HG03108 (cell line): ENCODE results near the gene TRIM47.
"Not testable (repeated sequence)": the region's sequence is repeated elsewhere in the genome, so short reads cannot be mapped to it uniquely, and the experiment has no call there.

ENCODE experiments used
- ATAC-seq: cut with Tn5 transposase; IDR thresholded peaks from one replicate; pipeline ENCODE4 v1.9.1; 2021; ENCODE audit warnings: moderate library complexity; ENCODE audit not compliant: unreplicated experiment

The TRIM47 gene

DNA sequence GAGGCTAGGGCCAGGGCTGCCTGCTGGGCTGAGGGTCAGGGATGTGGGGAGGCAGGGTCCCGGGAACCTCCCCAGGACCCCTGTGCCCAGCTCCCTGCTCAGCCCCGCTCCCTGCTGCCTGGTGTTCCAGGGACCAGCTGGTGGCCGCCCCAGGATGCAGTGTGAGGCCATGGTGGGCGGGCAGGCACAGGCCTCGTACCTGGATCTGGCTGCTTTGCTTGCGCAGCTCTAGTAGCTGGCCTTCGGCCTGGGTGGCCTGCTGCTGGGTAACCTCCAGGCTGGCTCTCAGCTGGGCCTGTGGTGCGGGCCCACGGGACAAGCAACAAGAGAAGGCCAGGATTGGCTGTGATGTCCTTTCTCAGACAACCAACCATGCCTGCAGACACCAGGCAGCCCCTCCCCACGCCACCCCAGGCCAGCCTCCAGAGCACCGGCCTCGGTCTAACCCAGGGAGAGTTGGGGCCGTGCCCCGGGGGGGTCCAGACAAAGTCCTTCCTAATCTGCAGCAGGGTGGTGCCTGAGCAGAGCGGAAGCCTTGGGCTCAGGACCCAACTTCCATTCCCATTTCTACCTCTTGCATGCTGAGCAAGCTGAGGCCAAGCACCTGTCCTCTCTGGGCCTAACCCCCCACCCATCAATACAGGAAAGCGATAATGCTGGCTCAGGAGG, 14.3 kb upstream of the TRIM47 start:
- ATAC-seq = no peak

DNA sequence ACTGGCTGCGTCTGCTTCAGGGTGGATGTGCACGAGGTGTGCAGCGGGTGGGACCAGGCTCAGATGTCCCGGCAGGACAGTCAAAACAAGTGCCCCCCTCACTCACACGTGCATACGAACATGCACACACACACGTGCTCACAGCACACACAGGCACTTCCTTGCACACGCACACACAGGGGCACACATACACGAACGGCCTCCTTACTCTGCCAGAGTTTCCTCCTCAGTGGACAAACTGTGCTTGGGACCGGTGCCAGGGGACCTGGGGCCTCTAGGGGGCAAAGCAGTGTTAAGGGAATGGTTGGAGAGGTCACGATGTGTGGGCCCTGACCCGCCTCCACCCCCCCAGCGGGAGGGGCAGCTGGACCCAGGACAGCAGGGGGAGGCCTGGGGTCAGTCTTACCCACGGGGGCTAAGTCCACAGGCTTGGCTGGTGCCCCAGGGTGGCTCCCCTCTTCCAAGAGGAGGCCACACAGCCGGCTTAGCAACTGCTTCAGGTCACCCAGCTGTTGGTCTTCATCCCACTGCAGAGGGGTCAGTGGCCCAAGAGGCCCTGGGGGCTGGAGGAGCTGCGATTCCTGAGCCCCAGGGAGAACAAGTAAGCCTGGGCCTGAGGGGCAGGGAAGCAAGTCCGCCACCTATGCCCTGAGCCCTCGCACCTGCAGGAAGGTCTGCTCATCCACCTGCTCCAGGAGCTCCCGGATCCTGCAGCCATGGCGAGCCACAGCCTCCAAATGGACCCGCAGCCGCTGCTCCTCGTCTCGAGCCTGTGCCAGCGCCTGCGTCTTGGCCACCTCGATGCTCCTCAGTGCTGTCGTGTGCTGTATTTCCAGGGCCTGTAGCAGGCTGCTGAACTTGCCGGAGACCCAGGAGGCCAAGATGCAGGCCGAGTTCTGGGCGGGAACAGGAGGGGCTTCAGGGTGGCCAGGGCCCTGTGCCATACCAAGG, 13.5 kb upstream of the TRIM47 start:
- ATAC-seq = no peak

DNA sequence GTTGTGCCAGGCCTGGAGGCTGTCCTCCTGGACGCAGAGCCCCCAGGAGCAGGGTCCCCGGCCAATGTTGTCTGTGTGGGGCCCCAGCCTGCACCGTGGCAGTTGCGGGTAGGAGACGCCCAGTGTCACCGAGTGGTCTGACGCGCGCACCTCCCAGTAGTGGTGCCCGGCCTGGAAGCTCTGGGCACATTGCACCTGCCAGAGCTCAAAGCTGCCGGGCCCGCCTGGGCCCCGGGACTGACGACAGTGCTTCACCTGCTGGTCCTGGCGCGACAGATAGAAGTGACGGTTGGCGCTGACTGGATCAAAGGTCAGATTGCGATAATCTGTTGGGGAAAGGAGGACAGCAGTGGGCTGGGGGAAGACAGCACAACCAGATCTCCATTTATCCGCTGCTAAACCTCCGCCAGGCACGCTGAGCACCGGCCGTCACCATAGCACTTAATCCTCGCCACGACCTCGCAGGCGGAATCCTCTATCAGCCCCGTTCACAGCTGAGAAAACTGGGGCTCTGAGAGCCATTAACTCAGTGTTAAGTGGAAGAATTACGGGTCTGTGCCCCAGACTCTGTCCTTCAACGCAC, 12.7 kb upstream of the TRIM47 start:
- no peak for ATAC-seq

DNA sequence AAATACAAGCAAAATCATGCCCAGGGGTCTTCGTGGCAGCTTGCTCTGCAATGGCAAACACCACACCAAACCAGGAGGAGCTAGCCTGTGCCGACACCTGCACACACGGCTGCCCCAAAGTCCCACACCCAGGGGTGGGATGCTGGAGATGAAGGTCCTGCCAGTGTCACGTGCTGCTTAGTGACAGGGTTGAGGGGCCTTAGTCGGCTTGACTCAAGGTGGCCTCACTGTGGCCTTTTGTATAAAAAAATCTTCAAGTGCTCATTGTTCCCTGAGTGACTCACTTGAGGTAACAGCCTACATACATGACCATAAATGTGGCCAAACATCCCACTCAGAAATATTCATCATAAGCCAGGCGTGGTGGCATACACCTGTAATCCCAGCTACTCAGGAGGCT, 11.1 kb upstream of the TRIM47 start:
- ATAC-seq = no peak

DNA sequence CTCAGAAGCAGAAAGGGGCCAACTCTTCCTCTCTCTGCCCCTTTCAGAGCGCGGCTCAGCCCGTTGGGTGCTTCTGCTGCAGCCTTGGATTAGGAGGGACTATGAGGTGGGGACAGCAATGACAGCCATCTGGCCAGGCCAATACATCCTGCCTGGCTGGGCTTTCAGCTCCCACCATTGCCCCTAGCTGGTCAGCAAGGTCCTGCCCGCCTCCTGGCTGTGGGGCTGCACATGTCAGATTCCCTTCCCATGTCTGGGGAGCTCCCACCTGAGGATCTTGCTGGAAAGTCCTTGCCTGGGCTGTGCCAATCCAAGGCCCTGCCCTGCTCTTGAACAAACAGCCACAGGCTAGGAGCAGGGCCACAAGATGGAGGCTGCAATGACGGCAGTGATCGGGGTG, 10.1 kb upstream of the TRIM47 start:
- no peak for ATAC-seq

DNA sequence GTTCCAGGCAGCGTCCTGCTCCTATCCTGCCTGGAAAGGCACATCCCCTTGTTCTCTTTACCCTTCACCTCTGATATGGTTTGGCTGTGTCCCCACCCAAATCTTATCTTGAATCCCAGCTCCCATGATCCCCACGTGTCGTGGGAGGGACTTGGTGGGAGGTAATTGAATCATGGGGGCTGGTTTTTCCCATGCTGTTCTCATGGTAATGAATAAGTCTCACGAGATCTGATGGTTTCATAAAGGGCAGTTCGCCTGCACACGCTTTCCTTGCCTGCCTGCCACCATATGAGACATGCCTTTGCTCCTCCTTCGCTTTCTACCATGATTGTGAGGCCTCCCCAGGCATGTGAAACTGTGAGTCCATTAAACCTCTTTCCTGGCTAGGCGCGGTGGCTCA, 7.5 kb upstream of the TRIM47 start:
- not testable (repeated sequence) for ATAC-seq

DNA sequence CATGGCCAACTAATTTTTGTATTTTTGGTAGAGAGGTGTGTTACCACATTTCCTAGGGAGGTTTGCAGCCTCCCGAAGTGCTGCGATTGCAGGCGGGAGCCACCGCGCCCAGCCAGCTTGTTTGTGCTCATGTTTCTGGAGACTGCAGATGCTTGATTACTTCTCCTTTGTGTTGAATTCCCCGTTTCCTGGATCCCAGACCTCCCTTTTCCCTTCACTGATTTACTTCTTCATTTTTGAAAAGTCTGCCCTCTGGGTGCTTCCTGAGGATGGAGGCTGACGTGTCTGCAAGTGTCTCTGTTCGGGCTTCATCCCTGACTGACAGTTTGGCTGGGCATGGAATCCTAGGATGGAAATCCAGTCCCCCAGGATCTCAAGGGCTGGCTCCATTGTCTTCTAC, 7.0 kb upstream of the TRIM47 start:
- ATAC-seq = no peak

DNA sequence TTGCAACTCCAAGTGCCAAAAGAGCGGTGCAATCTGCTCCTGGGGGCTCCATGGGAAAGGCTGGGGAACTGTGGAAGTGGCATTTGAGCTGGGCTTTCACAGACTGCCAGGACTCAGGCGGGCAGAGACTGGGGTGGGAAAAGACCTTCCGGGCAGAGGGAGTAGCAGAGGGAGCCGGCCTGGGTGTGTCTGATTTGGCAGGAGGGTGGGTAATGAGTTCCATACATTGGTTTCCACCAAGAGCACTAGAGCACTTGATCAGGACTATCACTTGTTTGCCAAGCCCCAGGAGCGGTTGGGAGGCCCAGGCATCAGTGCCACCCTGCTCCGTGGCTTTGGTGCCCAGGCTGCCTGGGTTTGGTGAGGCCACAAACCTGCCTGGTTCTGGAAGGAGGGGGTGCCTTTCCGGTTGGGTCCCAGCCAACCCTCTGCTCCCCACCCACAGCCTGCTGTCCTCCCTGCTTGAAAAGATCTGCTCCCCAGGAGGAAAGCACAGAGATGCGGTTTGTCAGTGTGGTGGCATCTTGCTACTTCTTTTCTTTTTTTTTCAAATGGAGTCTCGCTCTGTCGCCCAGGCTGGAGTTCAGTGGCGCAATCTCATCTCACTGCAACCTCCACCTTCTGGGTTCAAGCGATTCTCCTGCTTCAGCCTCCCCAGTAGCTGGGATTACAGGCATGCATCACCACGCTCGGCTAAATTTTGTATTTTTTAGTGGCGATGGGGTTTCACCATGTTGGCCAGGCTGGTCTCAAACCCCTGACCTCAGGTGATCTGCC, 3.5 kb upstream of the TRIM47 start:
- ATAC-seq = no peak

DNA sequence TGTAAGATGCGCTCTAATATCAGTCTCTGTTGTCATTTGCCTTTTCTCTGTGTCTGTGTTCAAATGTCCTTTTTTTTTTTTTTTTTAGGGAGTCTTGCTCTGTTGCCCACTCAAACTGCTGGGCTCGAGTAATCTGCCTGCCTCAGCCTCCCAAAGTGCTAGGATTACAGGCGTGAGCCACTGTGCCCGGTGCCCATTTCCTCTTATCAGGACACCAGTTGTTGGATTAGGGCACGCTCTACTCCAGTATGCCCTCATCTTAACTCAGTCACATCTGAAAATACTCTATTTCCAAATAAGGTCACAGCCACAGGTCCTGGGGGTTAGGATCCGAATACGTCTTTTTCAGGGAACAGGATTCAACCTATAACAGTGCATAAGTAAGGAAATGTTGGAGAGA, 1.9 kb upstream of the TRIM47 start:
- no peak for ATAC-seq

DNA sequence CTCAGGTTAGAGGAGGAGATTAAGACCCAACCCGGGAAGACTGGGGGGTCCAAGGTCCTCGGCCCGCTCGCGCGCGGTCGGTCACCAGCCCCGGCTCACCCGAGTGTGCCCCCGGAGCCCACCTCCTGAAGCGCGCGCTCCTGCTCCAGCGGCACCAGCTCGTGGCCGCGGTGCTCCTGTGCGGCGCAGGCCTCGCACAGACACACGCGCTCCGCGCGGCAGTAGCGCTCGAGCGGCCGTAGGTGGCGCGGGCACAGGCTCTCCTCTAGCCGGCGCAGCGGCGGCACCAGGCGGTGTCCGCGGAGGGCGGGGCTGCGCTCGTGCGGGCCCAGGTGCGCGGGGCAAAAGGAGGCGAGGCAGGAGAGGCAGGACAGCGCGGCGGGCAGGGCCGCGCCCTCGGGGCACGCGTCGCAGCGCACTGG, 618 bp downstream of the TRIM47 start:
- ATAC-seq = no peak

DNA sequence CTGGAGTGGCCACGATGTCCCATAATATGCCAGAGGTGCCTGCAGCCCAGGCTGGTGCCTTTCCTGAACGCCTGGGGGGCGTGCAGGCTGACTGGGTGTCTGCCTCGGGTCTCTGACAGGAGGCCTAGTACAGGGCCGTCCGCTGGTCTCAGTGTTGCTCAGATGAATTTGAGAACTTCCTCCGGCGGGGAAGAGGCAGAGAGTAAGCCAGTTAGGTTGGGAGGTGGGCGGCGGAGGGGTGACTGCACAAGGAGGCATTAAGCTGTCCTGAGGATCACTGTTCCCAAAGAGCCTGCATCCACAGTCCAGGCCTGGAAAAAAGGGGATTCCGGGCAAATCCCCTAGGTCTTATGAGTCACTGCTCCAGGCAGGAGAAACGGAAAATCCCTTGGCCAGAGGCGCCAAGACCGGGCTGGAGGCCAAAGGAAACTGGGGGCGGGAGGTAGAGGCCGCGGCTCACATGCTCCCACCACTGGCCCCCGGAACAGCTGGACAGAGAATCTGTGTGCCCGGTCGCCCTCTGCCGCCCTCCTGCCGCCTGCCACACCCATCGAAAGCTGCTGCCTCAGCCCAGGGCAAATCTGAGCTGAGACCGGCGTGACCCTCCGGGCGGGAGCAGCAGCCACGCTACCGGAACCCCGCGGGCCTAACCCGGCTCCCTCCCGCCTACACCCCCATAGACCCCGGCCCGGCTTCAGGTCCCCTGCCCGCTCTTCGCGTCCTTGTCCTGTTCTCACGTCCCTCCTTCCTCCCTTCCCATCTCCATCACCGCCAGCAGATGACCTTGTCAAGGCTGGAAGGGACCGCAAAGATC, 1.2 kb downstream of the TRIM47 start:
- no peak for ATAC-seq

DNA sequence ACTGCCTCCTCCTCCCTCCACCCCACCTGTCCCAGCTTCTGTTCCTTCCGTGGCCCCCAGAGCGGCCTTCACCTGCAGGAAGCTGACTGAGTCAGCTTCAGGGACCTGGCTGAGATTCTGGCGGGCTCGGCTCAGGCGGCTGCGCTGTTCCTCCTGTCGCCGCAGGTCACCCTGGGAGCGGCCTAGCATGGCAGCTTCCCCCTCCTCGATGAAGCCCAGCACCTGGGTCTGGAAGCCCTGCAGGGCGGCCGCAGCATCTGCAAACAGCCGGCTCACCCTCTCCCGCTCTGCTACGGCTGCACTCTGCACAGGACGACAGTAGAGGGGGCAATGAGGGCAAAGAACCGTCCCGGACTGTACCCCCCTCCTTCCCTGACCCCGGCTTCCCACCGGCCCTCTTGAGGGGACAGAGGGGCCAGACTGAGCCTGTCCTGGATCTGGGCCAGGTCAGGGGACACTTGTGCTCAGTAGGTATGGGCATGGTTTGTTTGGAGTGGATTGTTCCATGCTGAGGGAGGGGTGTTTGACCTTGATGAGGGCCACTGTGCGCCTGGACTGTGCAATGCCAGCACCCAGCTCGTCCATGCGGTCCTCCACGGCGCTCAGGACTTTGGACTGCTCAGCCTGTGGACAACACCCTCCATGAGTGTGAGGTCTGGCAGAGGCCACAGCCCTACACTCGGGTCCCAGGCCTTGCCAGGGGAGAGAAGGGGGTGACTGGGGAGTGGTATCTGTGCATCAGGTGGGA, 2.0 kb downstream of the TRIM47 start:
- ATAC-seq = no peak

DNA sequence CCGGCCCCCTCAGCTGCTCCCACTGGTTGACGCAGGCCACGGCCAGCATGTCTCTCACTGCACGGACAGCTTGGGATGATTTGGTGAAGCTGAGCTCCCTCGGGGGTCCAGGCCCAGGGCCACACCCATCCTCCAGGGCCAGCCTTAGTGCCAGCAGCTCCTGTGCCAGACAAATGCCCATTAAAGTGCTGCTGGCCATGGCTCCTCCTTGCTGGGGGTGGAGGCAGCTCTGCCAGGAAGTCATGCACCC, 2.5 kb downstream of the TRIM47 start:
- no peak for ATAC-seq

DNA sequence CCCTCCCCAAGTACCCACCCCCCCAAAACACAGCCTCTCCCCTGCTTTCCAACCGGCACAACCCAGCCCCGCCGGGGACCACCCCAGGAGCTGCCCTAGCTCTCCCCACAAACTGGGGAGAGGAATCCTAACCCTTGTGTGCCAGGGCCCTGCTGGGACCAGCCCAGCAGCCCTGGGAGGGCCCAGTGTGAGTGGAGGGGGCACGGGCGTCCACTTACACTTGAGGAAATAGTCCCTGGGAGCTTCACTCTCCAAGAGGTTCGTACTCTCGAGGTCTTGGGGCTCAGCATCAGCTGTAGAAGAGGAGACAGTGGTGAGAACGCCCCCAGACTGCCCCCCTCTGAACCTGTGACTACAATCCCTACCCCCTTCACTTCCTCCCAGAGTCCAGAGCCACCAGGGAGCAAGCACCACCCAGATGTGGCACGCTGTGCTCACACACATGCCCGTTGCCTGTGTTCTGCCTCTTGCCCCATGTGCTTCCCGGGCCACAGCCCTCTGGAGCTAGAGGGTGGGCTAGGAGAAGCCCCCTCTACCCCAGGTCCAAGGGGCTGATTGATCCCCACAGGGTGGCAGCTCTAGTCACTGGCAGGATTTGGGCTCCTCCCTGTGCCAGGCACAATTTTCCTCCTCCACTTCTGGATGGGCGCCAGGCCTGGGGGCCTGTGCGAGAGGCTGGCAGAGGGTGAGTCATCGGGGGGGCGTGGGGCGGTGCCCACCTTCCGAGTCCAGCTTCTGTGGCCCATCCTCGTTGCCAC, 3.0 kb downstream of the TRIM47 start:
- ATAC-seq = no peak

DNA sequence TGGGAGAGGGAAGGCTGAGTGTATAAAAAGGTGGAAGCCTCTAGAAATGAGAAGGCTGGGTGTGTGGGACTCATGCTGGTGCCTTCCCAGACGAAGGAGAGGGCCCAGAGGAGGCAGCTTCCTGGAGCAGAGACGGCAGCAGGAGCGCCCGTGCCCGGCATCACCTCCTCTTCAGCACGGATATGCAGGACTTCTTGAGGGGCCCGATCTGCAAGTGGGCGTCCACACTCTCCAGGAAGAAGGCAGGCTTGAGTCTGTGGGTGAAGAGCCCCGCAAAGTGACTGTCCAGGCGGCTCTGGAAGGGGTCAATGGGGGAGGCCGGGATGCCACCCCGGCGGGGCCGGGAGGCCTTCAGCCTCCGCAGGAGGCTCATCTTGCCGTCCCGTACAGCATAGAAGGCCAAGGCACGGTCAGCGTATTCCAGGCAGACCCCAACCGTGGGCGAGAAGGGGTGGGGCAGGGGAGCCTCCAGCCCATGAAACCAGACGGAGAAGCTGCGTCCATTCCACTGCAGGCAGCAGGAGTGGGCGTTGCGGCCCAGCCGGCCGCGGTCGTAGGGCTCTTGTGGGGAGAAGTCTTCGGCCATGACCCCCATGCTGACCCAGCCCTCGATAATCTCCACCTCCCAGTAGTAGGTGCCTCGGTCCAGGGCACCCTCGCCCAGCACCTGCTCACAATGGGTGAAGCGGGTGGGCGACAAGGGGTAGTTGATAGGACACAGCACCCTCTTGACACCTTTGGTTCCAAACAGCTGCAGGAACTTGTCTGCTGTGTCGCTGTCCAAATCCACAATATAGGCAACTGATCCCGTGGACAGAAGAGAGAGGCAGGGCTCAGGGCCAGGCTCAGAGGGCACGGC, 3.8 kb downstream of the TRIM47 start:
- no peak for ATAC-seq

DNA sequence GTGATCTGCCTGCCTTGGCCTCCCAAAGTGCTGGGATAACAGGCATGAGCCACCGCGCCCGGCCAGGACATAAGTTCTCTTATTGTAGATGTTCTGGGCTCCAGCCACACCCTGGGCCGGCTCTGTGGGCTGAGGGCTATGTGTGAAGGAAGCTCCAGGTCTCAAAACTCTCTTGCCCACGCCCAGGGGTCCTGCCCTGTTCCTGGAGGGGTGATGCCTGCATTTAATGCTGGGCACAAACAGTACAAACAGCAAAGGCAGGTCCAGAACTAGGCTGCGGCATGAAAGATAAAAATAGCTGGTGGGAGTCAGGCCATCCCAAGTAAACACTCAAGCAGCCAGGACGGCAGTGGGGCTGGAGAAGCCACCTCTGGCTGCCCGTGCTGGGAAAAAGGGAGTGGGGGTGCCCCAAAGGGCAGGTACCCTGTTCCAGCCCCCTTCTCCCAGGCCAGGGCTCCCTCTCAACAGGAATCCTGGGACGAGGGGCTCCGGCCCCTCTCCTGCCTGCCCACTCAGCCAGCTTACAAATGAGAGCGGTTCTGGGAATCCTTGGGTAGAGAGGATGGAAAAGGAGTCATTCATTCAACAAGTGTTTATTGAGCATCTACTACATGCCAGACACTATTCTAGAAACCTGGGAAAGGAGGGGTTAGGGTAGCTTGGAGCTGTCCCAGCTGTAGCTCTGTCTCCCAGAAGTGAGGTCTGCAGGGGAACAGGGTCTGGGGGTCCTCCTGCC, 4.6 kb downstream of the TRIM47 start:
- no peak for ATAC-seq
